ENCODE measurements around the gene SCRN1.
A peak's percentile ranks its signal among the peaks of the same experiment; 100 is the strongest.

SCRN1 gene

GRCh38 chr7:29924684-29925083, 64.9 kb downstream of the SCRN1 start:
- TF ChIP-seq CTCF (conservative IDR thresholded peaks at IDR 0.05) (no peak), ZFX (IDR thresholded peaks at IDR 0.05) (no peak)
- H3K27ac ChIP-seq = no peak overlapping the region

- TF ChIP-seq ZFX (IDR thresholded peaks at IDR 0.05) (no peak), CTCF (conservative IDR thresholded peaks at IDR 0.05) (no peak)
- no peak overlapping the region for H3K27ac ChIP-seq
Measured at GRCh38 chr7:29924006-29924405, 65.6 kb downstream of the SCRN1 start.

- no peak overlapping the region for H3K27ac ChIP-seq
- TF ChIP-seq ZFX (IDR thresholded peaks at IDR 0.05) (no peak), CTCF (conservative IDR thresholded peaks at IDR 0.05) (no peak)
Measured at GRCh38 chr7:29922921-29923700, 66.5 kb downstream of the SCRN1 start.

- H3K27ac ChIP-seq = no peak overlapping the region
- TF ChIP-seq CTCF (conservative IDR thresholded peaks at IDR 0.05) (peak; percentile 94), ZFX (IDR thresholded peaks at IDR 0.05) (no peak)
Measured at GRCh38 chr7:29921404-29922010, 68.1 kb downstream of the SCRN1 start.

- no peak overlapping the region for H3K27ac ChIP-seq
- TF ChIP-seq CTCF (conservative IDR thresholded peaks at IDR 0.05) = no peak
Measured at GRCh38 chr7:29920491-29920890, 69.1 kb downstream of the SCRN1 start.

- no peak overlapping the region for H3K27ac ChIP-seq
- TF ChIP-seq ZFX (IDR thresholded peaks at IDR 0.05) (no peak), CTCF (conservative IDR thresholded peaks at IDR 0.05) (no peak)
Measured at GRCh38 chr7:29919790-29920189, 69.8 kb downstream of the SCRN1 start.

- no peak for TF ChIP-seq ZFX (IDR thresholded peaks at IDR 0.05)
- TF ChIP-seq CTCF (conservative IDR thresholded peaks at IDR 0.05) = no peak
- H3K27ac ChIP-seq = no peak overlapping the region
Measured at GRCh38 chr7:29918850-29919249, 70.8 kb downstream of the SCRN1 start.

Data from C4-2B (cell line).